ENCODE data around the gene CAMTA1. TPM values are rescaled to one million over a fixed set of nuclear protein-coding genes. Genes with fewer than 3 reads are reported as not detected.

The CAMTA1 gene
- total RNA-seq, 1 experiment from 2014 or later, result 60.0 TPM

DNA sequence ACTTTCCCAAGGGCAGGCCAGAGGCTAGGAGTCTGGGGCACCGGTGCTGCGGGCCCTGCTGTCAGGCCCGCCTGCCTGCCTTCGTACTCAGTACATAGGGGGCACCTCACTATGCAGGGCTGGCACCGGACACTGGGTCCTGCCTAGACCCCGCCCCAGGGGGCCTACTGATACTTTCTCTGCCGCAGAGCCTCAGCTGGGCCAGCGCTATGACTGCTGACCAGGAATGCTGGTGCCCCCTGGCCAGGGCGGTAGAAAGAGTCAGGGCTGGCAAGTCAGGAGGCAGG is 857.1 kb downstream of the CAMTA1 start:
- intact Hi-C loops (cut with micrococcal nuclease; ENCODE audit: unreplicated experiment), result no loop called here
- ChIA-PET POLR2A (no interaction called here), CTCF (no interaction called here)
- H3K9me3 ChIP-seq, result no peaks in the 10 kb centered on the region
- H3K4me1 ChIP-seq, result no peaks in the 10 kb centered on the region
- H3K9me3 Mint-ChIP-seq (ENCODE audit: unreplicated experiment), result no peaks in the 10 kb centered on the region
- 0 out of 2 replicates have a peak, but pooled peaks cover under 1% of the 10 kb centered on the region for H3K27me3 ChIP-seq (replicated peaks; ENCODE audit: control insufficient read depth, insufficient read depth, low read length)
- H3K4me3 Mint-ChIP-seq (ENCODE audit: unreplicated experiment), result no peak overlapping the region
- no TSS peak for BruUV-seq (replicated peaks)
- H3K27me3 Mint-ChIP-seq (ENCODE audit: insufficient read depth, unreplicated experiment), result peaks cover 6% of the 10 kb centered on the region
- DNase-seq, result no peak
- H3K27ac Mint-ChIP-seq (ENCODE audit: unreplicated experiment), result no peak overlapping the region
- no peaks in the 10 kb centered on the region for H3K36me3 ChIP-seq (ENCODE audit: control insufficient read depth, insufficient read depth, low read length)
- no peak overlapping the region for H3K4me3 ChIP-seq (ENCODE audit: low read depth, low read length)
- H3K4me1 Mint-ChIP-seq (ENCODE audit: low read depth, unreplicated experiment), result no peaks in the 10 kb centered on the region
- TF ChIP-seq, protein P1, sequence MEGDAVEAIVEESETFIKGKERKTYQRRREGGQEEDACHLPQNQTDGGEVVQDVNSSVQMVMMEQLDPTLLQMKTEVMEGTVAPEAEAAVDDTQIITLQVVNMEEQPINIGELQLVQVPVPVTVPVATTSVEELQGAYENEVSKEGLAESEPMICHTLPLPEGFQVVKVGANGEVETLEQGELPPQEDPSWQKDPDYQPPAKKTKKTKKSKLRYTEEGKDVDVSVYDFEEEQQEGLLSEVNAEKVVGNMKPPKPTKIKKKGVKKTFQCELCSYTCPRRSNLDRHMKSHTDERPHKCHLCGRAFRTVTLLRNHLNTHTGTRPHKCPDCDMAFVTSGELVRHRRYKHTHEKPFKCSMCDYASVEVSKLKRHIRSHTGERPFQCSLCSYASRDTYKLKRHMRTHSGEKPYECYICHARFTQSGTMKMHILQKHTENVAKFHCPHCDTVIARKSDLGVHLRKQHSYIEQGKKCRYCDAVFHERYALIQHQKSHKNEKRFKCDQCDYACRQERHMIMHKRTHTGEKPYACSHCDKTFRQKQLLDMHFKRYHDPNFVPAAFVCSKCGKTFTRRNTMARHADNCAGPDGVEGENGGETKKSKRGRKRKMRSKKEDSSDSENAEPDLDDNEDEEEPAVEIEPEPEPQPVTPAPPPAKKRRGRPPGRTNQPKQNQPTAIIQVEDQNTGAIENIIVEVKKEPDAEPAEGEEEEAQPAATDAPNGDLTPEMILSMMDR (IDR thresholded peaks at IDR 0.05; ENCODE audit: insufficient read depth in 1 of 2, low read depth in 1 of 2, low read length in 1 of 2, severe bottlenecking in 1 of 2, unreplicated experiment in 1 of 2), result no peak
- H3K36me3 Mint-ChIP-seq (ENCODE audit: insufficient read depth, unreplicated experiment), result peaks cover 5% of the 10 kb centered on the region

DNA sequence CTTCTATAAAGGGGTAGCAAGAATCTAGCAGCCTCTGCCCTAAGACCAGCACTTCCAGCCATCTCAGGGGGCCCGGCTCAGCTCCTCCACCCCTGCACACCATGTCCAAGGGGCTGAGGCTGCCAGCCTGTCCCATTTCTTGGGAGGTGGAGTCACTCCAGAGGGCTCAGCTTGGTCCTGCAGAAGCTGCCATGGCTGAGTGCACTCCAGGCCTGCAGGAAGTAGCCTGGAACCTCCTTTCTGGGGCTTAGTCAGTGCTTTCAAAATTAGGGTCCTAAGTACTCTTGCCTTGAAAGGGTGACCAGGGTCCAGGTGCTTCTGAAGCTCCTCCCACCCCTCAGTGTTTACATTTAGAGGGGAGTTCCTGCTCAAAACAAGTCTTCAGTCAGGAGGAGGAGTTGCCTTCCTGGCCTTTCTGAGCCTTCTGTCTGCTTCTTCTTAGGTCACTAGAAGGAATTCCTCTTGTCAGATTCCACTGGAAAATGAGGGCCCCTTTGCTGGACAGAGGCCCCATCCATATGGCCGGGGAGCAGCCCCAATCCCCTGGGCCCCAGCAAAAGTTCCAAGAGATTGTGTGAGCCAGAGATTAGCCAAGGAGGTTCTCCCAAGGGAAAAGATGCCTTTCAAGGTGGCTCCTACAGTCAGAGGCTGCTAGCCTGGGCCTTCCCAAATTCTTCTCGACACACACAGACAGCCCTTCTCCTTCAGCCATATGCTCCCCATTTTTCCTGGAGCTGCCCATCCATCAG is 857.7 kb downstream of the CAMTA1 start:
- no TSS peak for BruUV-seq (replicated peaks)
- Histone ChIP-seq H3K36me3 (ENCODE audit: control insufficient read depth, insufficient read depth, low read length) (no peaks in the 10 kb centered on the region), H3K4me3 (ENCODE audit: low read depth, low read length) (no peak overlapping the region), H3K27me3 (replicated peaks; ENCODE audit: control insufficient read depth, insufficient read depth, low read length) (no peaks in the 10 kb centered on the region), H3K9me3 (no peaks in the 10 kb centered on the region), H3K4me1 (no peaks in the 10 kb centered on the region)
- no peaks in the 10 kb centered on the region for H3K9me3 Mint-ChIP-seq (ENCODE audit: unreplicated experiment)
- H3K4me1 Mint-ChIP-seq (ENCODE audit: low read depth, unreplicated experiment), result no peaks in the 10 kb centered on the region
- no peak for DNase-seq
- ChIA-PET POLR2A (no interaction called here), CTCF (no interaction called here)
- no peak overlapping the region for H3K27ac Mint-ChIP-seq (ENCODE audit: unreplicated experiment)
- H3K27me3 Mint-ChIP-seq (ENCODE audit: insufficient read depth, unreplicated experiment), result peaks cover 6% of the 10 kb centered on the region
- H3K4me3 Mint-ChIP-seq (ENCODE audit: unreplicated experiment), result no peak overlapping the region
- peaks cover 5% of the 10 kb centered on the region for H3K36me3 Mint-ChIP-seq (ENCODE audit: insufficient read depth, unreplicated experiment)
- intact Hi-C loops (cut with micrococcal nuclease; ENCODE audit: unreplicated experiment), result no loop called here
- TF ChIP-seq, protein P1 (IDR thresholded peaks at IDR 0.05; ENCODE audit: insufficient read depth in 1 of 2, low read depth in 1 of 2, low read length in 1 of 2, severe bottlenecking in 1 of 2, unreplicated experiment in 1 of 2), result no peak

DNA sequence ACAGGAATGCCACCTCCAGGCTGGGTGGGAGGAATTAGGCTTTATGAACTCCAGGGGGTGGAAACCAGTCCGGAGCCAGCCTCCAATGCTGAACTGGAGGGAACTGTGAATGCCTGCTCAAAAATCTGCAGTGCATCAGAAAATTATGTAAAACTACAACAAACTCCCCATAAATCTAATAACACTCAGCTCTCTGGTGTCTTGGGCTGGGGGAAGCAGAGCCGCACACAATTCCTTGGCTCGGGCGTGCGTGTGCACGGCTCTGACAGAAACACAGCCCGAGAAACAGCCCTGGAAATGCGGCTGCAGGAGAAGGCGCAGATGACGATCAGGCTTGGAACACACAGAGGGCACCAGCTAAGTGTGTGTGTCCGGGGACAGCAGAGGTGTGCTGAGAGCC is 858.3 kb downstream of the CAMTA1 start:
- intact Hi-C loops (cut with micrococcal nuclease; ENCODE audit: unreplicated experiment), result no loop called here

More for the DNA sequence above, 858.3 kb downstream of the CAMTA1 start:
- Mint-ChIP-seq H3K4me1 (ENCODE audit: low read depth, unreplicated experiment) (no peaks in the 10 kb centered on the region), H3K9me3 (ENCODE audit: unreplicated experiment) (no peaks in the 10 kb centered on the region), H3K27me3 (ENCODE audit: insufficient read depth, unreplicated experiment) (peaks cover 6% of the 10 kb centered on the region), H3K4me3 (ENCODE audit: unreplicated experiment) (no peak overlapping the region), H3K36me3 (ENCODE audit: insufficient read depth, unreplicated experiment) (peaks cover 5% of the 10 kb centered on the region), H3K27ac (ENCODE audit: unreplicated experiment) (no peak overlapping the region)
- ChIA-PET POLR2A (no interaction called here), CTCF (no interaction called here)
- Histone ChIP-seq H3K9me3 (no peaks in the 10 kb centered on the region), H3K4me3 (ENCODE audit: low read depth, low read length) (no peak overlapping the region), H3K27me3 (replicated peaks; ENCODE audit: control insufficient read depth, insufficient read depth, low read length) (no peaks in the 10 kb centered on the region), H3K36me3 (ENCODE audit: control insufficient read depth, insufficient read depth, low read length) (no peaks in the 10 kb centered on the region), H3K4me1 (no peaks in the 10 kb centered on the region)
- BruUV-seq (replicated peaks), result no TSS peak
- TF ChIP-seq, protein P1 (IDR thresholded peaks at IDR 0.05; ENCODE audit: insufficient read depth in 1 of 2, low read depth in 1 of 2, low read length in 1 of 2, severe bottlenecking in 1 of 2, unreplicated experiment in 1 of 2), result no peak
- no peak for DNase-seq
